ENCODE data around the gene CHRM2. TPM values are rescaled to one million over a fixed set of nuclear protein-coding genes. Genes with fewer than 3 reads are reported as not detected.

Gene CHRM2
- total and polyA plus RNA-seq, 2 of the 4 experiments (the other 2 are of a cell fraction), result 79.3 to 184 TPM

DNA sequence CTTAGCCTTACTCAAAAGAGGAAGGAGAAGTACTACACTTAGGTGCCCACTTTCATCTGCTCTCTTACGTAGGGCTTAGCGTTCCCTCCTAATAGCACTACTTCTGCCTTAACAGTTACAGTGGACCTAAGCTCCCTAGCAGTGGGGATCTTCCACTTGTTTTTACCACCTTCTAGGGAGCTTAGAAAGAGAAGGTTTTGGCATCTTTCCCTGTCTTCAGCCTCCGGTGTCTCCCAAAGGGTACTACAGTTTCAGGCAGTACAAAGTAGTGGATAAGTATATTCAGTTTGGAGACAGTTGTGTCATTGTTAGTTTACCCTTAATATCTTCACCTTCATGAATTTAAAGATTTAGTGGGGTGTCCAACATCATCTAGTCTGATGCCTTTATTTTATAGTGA lies 14.6 kb downstream of the CHRM2 start:
- no peaks in the 10 kb centered on the region for H3K9me3 ChIP-seq (ENCODE audit: control insufficient read depth, insufficient read depth, low read length)
- in situ Hi-C loops (cut with MboI; ENCODE audit: low sequenced_read_pairs), result loop anchor here (10.0 kb wide), 1 partner anchor 572 kb away; no protein-coding TSS in a partner anchor
- dilution Hi-C loops (cut with HindIII; ENCODE audit: low sequenced_read_pairs, unreplicated experiment), result no loop called here
- H2BK120ac ChIP-seq (ENCODE audit: low read depth, low read length), result no peak overlapping the region
- no TSS peak for BruUV-seq (replicated peaks)
- peaks cover 17 to 78% of the 10 kb centered on the region in 2 experiments for H3K79me1 ChIP-seq (ENCODE audit: low read depth in 1 of 2, low read length in 2 of 2)
- H4K91ac ChIP-seq (ENCODE audit: insufficient read depth, low read depth, low read length), result no peak overlapping the region
- peaks cover 4% of the 10 kb centered on the region for H3K9me1 ChIP-seq (ENCODE audit: insufficient read depth, low read length)
- no peak for TF ChIP-seq NFE2L2 (IDR thresholded peaks at IDR 0.05; ENCODE audit: low read depth, low read length)
- TF ChIP-seq, protein P1, sequence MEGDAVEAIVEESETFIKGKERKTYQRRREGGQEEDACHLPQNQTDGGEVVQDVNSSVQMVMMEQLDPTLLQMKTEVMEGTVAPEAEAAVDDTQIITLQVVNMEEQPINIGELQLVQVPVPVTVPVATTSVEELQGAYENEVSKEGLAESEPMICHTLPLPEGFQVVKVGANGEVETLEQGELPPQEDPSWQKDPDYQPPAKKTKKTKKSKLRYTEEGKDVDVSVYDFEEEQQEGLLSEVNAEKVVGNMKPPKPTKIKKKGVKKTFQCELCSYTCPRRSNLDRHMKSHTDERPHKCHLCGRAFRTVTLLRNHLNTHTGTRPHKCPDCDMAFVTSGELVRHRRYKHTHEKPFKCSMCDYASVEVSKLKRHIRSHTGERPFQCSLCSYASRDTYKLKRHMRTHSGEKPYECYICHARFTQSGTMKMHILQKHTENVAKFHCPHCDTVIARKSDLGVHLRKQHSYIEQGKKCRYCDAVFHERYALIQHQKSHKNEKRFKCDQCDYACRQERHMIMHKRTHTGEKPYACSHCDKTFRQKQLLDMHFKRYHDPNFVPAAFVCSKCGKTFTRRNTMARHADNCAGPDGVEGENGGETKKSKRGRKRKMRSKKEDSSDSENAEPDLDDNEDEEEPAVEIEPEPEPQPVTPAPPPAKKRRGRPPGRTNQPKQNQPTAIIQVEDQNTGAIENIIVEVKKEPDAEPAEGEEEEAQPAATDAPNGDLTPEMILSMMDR (conservative IDR thresholded peaks at IDR 0.05; ENCODE audit: low read depth, low read length), result peak; percentile 22; the same call in 1 of the 2 replicates
- TF ChIP-seq BHLHE40 (IDR thresholded peaks at IDR 0.05; ENCODE audit: low read depth, low read length), result no peak
- H2AK5ac ChIP-seq (ENCODE audit: low read depth, low read length), result peak overlapping the region; percentile 75; the same call in 1 of the 2 replicates
- 0 out of 2 replicates have a peak overlapping the region, but pooled peaks have one; percentile 29 for H3K4me2 ChIP-seq (ENCODE audit: low read depth, low read length)
- peak overlapping the region; percentile 10; the same call in 1 of the 2 replicates for H3K14ac ChIP-seq (replicated peaks; ENCODE audit: low read depth, low read length)
- peak overlapping the region; percentile 45 for H3K4ac ChIP-seq (ENCODE audit: low read depth, low read length)
- intact Hi-C loops (cut with micrococcal nuclease), result no loop called here
- WGBS, 2 experiments (ENCODE audit: extremely low coverage in 2 of 2, insufficient read length in 1 of 2), result no CpG with 5 or more reads among the region's 3 CpGs
- H3K27me3 ChIP-seq (ENCODE audit: control insufficient read depth, insufficient read depth, low read length), result no peaks in the 10 kb centered on the region
- no peak overlapping the region for H3K56ac ChIP-seq (ENCODE audit: extremely low read depth, insufficient read depth, low read length)
- peaks cover 54% of the 10 kb centered on the region; the same call in 1 of the 2 replicates for H4K20me1 ChIP-seq (ENCODE audit: insufficient read depth, low read length)
- no peak overlapping the region for H2AK9ac ChIP-seq (replicated peaks; ENCODE audit: low read depth, low read length, poor library complexity)
- H3K9ac ChIP-seq (ENCODE audit: low read depth, low read length), result no peak overlapping the region
- H3K18ac ChIP-seq (ENCODE audit: low read depth, low read length), result peak overlapping the region; percentile 46; the same call in 1 of the 2 replicates
- H3K4me3 ChIP-seq (ENCODE audit: insufficient read depth, low read depth, low read length), result no peak overlapping the region
- H3K23ac ChIP-seq (ENCODE audit: low read depth, low read length), result peak overlapping the region; percentile 79; the same call in 1 of the 2 replicates
- peaks cover 15% of the 10 kb centered on the region for H3K36me3 ChIP-seq (ENCODE audit: control insufficient read depth, insufficient read depth, low read length)
- H2BK5ac ChIP-seq (ENCODE audit: low read depth, low read length, poor library complexity, severe bottlenecking), result peak overlapping the region; percentile 52
- no peak overlapping the region for H2BK20ac ChIP-seq (ENCODE audit: low read depth, low read length)
- ATAC-seq (ENCODE audit: low read depth) (no peak), DNase-seq (peak; percentile 52)
- peaks cover 10% of the 10 kb centered on the region for H3K4me1 ChIP-seq (ENCODE audit: control insufficient read depth, insufficient read depth, low read length)
- H4K8ac ChIP-seq (ENCODE audit: low read depth in 2 of 2, low read length in 2 of 2), result peak overlapping the region in 1 of 2 experiments; percentile 59; a peak in 1 of 4 replicates
- ChIA-PET POLR2A (ENCODE audit: unreplicated experiment) (no interaction called here), CTCF (interaction anchor here (0.5 to 0.6 kb wide), 2 partner anchors 156 to 248 kb away, joined by 3 to 5 read pairs; no protein-coding TSS in a partner anchor)
- H2BK15ac ChIP-seq (ENCODE audit: low read depth, low read length), result no peak overlapping the region; the same call in 2 of the 3 replicates
- peak overlapping the region; percentile 49; the same call in 1 of the 2 replicates for H3K27ac ChIP-seq (ENCODE audit: insufficient read depth, low read length)
- H4K5ac ChIP-seq (ENCODE audit: low read depth, low read length), result no peak overlapping the region; the same call in 1 of the 2 replicates
- H2AFZ ChIP-seq (replicated peaks; ENCODE audit: low read length, poor library complexity), result no peak overlapping the region
